Pulmonary artery endothelial cell (primary cell): ENCODE measurements around the gene TEAD4. TPM values are rescaled to one million over a fixed set of nuclear protein-coding genes. Genes with fewer than 3 reads are reported as not detected.
A peak's percentile ranks its signal among the peaks of the same experiment; 100 is the strongest.

Experiments used
- DNase-seq: peaks from one replicate; pipeline ENCODE4 v3.0.0-alpha.2; 2011; ENCODE audit warnings: low read depth, low spot score
- total RNA-seq: library from RNA; depleted of rRNA; stranded (reverse); fragments of >200 nt; gene quantifications from 2 replicates; pipeline ENCODE4 v1.2.3, GENCODE V29; 2014

Gene TEAD4
- 26.2 and 29.1 TPM in 2 replicates for total RNA-seq

- DNase-seq, result no peak
Observed at GRCh38 chr12:2959192-2959504, at the start of gene TEAD4. TSS of gene TEAD4 (plus strand) at chr12:2959397.

DNA sequence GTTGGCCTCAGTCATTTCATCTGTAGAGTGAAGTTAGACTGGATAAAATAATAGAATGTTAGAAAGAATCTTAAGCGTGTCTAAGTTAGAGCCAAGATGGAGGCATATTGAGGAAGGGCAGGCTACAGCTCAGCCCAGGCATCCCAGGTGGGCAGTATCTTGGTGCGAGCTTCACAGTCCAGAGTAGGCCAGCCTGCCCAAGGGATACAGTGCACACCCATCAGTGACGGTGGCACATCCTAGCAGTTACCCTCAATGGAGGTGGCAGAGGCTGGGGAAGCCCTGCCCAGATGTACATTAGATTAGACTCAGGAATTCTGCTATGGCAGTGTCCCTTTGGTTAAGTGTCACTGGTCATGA lies 47.0 kb upstream of the TEAD4 start:
- no peak for DNase-seq

DNA sequence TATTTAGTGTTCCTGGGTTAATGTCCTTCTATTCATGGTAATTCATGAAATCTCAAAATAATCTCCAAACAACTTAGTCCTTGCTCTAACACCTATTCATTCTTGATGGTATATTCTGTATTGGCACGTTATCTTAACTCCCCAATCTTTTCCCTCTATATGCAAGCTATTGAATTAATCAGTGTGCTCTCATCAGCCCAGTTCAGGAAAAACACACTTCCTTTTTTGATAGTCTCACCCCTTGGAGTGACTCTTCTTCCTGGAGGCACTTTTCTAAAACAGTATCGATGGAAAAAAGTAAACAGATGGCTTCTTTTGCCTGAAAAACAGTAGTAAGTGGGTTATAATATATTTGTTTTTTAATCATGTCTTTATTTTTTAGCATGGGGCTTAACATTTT lies 39.9 kb upstream of the TEAD4 start:
- DNase-seq, result peak; percentile 24

GRCh38 chr12:2922329-2922728 lies 36.9 kb upstream of the TEAD4 start:
- DNase-seq, result no peak

GRCh38 chr12:2923057-2923456 lies 36.1 kb upstream of the TEAD4 start:
- no peak for DNase-seq

DNA sequence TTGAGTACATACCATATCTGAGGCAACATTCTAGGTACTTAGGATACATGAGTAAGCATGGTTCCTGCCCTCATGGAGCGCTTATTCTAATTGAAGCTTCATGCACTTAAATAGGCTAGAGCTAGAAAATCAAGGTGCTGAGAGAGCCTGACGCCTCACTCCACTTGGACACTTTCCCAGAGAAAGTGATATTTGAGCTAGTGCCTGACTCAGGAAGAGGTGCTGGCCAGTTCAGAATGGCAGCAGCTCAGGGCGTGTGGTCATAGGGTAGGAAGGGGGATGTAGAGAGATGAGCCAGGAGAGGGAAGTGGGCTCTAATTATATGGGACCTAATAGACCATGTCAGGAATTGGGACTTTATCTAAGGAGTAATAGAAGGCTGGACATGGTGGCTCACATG lies 35.2 kb upstream of the TEAD4 start:
- DNase-seq, result no peak

DNA sequence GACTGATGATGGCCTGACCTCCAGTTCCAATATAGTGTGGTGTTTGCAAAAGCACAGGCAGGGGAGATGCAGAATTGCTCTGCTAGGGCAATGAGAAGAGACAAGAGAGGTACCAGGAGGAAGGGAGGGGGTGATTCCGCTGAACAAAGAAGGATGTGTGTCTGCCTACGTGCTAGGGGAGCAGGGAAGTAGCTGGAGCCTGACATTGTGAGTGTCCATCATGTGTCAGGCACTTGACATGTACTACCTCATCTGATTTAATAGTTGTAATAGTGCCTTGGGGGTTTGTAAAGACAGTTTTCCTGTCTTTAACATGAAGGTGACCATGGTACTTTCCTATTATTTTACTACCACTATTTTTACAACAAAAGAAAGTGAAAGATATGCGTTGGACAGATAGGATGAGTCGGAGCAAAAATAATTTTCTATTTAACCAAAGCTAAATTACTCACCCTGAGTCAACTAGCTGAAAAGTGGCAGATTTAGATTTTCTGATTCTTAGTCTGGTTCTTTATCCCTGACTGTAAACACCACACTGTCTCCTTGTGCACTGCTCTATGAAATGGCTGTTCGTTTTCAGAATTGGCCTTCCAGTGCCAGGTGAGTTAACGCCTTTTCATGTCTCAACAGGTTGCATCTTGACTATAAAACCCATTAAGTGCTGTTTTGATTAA lies 33.7 kb upstream of the TEAD4 start:
- no peak for DNase-seq

- peak; percentile 50 for DNase-seq
Observed at GRCh38 chr12:2930865-2931264, 28.3 kb upstream of the TEAD4 start.

DNA sequence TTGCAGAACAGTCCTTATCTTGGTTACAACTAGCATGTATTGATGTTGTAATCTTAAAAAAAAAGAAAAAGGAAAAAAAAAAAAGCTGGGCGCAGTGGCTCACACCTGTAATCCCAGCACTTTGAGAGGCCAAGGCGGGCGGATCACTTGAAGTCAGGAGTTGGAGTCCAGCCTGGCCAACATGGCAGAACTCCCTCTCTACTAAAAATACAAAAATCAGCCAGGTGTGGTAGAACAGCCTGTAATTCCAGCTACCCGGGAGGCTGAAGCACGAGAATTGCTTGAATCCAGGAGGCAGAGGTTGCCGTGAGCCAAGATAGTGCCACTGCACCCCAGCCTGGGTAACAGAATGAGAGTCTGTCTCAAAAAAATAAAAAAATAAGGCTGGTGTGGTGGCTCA lies 25.6 kb upstream of the TEAD4 start:
- no peak for DNase-seq

DNA sequence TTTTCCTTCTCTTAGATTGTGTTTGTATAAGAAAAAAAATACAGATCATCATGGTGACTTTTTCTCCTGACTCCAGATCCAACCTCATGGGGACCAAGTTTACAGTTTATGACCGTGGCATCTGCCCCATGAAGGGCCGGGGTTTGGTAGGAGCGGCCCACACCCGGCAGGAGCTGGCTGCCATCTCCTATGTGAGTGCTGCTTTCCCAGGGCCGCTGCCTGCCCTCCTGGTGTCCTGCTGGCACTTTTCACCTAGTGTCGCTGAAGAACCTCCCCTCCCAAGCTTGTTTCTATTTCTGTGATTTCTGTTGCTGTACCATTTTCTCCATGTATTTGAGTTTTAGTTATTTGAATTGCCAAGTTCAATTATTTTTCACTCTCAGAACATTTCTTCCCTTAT lies 24.8 kb upstream of the TEAD4 start:
- no peak for DNase-seq

DNA sequence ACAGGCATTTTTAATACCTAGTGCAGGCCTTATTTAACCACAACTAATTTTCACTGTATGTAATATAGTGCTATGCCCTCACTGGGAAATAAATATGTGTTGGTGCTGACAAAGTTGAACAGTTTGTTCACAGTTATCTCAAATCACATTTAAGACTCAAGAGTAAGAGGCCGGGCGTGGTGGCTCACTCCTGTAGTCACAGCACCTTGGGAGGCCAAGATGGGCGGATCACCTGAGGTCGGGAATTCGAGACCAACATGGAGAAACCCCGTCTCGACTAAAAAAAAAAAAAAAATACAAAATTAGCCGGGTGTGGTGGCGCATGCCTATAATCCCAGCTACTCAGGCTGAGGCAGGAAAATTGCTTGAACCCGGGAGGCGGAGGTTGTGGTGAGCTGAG lies 22.9 kb upstream of the TEAD4 start:
- DNase-seq, result no peak

- DNase-seq, result peak; percentile 39
Observed at GRCh38 chr12:2937500-2937899, 21.7 kb upstream of the TEAD4 start.

GRCh38 chr12:2939191-2939590 lies 20.0 kb upstream of the TEAD4 start:
- no peak for DNase-seq

DNA sequence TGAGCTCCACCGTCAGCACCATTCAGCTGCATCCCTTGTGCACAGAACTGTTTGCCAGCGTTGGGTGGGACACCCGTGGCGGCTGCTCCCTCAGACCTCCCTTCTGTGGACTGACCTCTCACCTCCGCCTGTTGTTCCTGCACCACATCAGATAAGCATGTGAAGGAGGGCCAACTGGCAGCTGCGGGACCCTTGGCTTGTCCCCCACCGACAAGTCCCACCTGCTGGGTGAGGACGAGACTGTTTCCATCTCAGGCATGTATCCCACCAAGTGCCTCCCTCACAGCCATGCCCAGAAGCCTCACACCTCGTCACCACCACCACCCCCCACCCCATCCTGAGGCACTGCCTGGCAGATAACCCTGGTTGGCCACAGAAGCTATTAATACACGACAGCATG lies 18.6 kb upstream of the TEAD4 start:
- no peak for DNase-seq

GRCh38 chr12:2941524-2941923 lies 17.7 kb upstream of the TEAD4 start:
- no peak for DNase-seq

- DNase-seq, result no peak
Observed at GRCh38 chr12:2944401-2945047, 14.7 kb upstream of the TEAD4 start.

DNA sequence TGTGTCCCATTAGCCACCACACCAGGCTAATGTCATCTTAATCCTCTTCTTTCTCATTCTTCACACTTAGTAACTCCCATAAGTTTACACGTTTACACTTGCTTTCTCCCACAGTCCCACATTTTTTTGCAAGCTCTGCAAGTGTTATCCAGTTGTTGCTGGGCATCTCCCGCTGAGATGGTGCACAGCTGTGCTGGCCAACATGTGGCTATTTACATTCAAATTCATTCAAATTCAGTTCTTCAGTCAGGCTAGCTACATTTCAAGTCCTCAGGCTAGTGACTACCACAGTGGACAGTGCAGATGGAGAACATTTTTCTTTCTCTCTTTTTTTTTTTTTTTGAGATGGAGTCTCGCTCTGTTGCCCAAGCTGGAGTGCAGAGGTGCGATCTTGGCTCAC lies 9.8 kb upstream of the TEAD4 start:
- no peak for DNase-seq

DNA sequence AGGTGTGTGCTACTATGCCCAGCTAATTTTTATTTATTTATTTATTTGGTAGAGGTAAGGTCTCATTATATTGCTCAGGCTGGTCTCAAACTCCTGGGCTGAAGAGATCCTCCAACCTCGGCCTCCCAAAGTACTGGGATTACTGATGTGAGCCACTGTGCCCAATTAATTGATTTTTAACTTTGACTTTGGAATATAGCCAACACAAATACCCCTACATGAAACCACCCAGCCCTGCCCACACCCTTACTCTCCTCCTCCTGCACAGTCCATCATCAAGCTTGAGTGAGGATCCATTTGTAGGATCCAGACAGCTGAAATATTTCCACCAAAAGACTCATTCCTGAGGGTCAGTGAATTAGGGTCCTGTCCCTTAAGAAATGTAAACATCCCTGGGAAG lies 3.3 kb upstream of the TEAD4 start:
- no peak for DNase-seq

- DNase-seq, result no peak
Observed at GRCh38 chr12:2957816-2958431, 1.3 kb upstream of the TEAD4 start.

GRCh38 chr12:2958432-2959191 lies 585 bp upstream of the TEAD4 start:
- no peak for DNase-seq

DNA sequence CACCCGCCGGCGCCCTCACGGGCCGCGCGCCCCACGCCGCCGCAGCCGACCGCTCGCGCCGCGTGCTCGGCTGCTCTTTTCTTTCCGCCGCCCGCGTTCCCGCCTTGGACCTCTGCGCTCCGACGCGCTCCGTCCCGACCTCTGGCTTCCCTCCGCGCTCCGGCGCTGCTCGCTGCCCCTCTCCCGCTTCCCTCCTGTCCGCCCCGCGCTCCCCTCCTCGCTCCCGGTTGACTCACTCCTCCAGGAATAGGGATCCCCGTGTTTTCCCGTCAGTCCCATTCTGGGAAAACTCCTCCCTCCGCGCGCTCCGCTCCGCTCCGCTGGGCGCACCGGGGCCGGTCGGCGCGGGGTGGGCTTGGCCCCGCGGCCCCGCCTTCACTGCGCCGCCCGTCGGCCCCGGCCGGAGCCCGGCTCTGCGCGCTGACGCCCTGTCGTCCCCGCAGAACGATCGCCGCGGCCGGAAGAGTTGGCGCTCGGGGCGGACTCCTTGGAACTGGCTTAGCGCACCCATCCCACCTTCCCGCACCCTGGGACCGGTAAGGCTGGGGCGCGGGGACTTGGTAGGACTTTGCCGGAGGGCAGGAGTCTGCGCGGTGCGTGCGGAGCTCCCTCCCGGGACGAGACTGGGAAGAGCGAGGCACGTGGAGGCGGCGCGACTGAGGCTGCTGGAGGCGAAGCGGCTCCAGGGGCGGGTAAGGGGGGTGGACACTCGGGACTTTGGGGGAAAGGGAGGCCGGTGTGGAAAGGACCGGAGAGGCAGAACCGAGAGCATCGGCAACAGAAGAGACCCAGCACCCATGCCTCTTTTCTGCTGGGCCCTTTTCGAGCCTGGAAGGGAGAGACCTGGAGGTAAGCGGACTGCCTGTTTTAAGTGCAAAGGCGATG lies 550 bp downstream of the TEAD4 start:
- no peak for DNase-seq
